NCI-H446 treated with DMSO at 0.1 percent for 48 hours (cell line): ENCODE data around the gene RBBP5.
A peak's percentile ranks its signal among the peaks of the same experiment; 100 is the strongest.

Source experiments
- DNase-seq: peaks from one replicate; lab custom pipeline; 2025; lab: John Stamatoyannopoulos, UW

Gene RBBP5

GRCh38 chr1:205074084-205074483 is 47.7 kb downstream of the RBBP5 start:
- DNase-seq: no peak

- DNase-seq: no peak
Measured at GRCh38 chr1:205073511-205073910, 48.3 kb downstream of the RBBP5 start.

DNA sequence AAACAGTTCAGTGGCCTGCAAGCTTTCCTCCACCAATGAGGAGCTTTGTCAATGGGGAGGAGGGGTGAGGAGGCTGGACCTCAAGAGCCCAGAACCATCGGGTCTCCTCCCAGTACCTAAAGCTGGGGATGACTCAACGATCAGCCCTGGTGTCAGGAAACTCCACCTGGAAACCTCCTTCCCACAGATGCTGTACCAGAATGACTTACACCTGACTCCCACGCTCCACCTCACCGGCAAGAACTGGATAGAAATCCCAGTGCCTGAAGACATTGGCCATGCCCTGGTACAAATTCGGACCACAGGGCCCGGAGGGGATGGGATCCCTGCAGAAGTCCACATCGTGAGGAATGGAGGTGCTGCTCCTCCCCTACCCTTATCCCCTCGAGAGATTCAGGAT is 48.9 kb downstream of the RBBP5 start:
- DNase-seq: no peak

DNA sequence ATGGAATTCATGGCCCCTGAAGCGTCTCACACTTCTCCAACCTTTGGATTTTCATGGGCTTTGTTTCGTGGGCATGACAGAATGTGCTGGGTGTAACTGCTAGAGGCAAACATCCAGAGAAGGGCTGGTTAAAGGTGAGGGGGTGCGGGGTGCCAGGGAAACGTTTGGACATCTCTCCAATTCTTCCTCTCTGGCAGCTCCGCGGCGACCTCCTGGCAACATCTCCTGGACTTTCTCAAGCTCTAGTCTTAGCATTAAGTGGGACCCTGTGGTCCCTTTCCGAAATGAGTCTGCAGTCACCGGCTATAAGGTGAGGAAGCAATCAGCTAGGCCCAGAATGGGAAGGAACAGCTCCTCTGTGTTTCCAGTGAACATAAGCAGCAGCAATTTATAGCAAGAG is 49.5 kb downstream of the RBBP5 start:
- DNase-seq: no peak

DNA sequence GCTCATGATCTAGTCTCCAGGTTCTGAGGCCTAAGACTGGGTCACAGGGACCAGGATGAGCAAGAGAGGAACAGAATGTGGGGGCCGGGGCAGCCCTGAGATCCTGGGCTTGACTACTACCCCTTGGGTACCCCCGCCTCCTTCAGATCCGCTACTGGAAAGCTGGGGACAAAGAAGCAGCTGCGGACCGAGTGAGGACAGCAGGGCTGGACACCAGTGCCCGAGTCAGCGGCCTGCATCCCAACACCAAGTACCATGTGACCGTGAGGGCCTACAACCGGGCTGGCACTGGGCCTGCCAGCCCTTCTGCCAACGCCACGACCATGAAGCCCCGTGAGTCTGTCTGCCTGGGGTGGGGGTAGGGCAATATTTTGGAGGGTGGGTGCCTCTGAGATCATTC is 50.0 kb downstream of the RBBP5 start:
- no peak for DNase-seq

DNA sequence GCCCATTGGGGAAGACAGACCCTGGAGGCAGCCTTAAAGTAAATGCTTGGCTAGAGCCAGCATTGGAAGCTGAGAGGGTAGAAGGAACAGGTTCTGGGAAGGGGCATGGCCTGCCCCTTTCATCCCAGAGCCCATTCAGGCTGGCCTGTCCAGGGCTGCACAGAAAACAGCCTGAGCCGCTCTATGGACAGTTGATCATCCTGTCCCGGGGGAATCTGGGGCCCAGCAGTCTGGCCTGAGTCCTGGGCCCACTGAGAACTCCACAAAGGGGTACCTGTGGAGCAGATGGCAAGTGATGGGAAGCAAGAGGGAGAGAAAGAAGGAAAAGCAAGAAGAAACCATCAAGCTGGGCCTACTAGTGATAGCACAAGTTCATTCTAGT is 50.8 kb downstream of the RBBP5 start:
- DNase-seq: no peak

DNA sequence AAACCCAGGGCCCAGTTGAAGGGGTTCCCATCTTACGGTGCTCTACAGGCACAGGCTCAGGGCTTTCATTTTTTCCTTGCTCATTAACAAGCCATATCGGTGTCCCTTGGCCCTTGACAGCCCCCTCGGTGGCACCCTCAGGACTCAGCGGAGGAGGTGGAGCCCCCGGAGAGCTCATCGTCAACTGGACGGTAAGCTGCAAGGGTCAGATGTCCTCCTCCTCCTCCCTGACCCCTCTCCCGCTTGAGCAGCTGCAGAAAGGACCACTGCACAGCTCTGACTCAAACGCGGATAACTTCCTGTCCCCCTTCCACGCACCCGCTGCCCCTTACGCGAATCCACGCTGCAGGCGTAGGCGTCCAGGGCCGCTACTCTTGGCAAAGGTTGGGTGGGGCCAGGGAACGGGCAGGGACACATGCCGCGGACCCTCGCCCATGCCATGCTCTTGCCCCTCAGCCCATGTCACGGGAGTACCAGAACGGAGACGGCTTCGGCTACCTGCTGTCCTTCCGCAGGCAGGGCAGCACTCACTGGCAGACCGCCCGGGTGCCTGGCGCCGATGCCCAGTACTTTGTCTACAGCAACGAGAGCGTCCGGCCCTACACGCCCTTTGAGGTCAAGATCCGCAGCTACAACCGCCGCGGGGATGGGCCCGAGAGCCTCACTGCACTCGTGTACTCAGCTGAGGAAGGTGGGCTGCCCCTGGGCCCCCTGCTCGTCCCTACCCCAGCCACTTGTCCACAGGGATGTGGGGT is 52.2 kb downstream of the RBBP5 start:
- DNase-seq: no peak

DNA sequence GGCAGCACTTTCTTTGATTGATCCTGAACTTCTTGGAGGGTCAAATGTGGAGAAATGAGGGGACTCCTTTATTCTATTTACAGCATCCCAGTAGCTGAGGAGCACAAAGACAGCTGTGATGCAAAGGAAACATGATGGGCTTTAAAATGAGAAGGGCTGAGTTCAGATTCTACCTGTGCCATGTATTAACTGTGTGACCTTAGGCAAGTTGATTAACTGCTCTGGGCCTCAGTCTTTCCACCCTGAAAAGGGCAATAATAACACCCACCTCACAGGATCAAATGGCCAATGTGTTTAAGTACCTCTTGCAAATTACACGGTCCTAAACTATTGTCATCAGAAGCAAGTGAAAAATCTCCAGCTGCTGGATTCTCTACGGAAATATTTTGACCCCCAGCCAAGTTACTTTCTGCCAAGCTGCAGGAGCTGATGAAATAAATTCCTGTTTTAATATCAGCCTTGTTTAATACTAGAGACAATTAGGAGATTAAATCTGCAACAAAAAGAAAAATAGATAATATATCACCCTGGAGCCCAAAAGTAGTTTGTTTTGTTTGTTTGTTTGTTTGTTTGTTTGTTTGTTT is 53.2 kb downstream of the RBBP5 start:
- DNase-seq: no peak

DNA sequence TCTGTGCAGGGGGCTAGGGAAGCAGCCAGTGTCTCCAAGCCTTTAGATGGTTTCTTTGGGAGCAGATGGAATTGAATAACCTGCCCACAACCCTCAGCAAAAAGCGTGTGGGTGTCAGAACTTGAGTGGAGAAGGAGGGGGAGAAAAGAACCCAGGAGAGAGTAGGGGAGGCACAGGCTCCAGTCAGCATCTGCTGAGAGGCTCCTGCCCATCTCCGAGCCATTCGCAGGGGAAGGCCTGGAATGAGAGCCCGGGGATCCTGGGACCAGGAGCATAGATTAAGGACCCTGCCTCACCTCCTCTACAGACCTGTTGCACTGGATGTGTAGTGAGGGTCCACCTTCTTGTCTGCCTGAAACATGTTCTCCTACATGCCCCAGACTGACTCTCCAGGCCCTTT is 53.8 kb downstream of the RBBP5 start:
- DNase-seq: no peak

- no peak for DNase-seq
Measured at GRCh38 chr1:205067031-205067430, 54.7 kb downstream of the RBBP5 start.

GRCh38 chr1:205066141-205066818 is 55.5 kb downstream of the RBBP5 start:
- no peak for DNase-seq

DNA sequence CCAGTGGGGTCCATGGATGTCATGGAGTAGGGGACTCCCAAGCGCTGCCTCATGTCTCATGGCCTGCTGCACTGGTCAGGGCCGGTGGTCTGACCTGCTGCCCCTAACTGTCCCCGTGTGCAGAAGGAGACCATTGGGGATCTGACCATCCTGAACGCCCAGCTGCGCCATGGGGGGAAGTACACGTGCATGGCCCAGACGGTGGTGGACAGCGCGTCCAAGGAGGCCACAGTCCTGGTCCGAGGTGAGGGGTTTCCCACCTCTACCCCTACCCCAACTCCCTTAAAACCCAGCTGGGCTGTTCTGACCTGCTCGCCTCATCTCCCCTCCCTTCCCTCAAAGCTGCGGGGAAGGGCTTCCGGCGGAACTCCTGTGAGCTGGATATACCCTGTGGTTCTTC is 56.1 kb downstream of the RBBP5 start:
- DNase-seq: no peak

DNA sequence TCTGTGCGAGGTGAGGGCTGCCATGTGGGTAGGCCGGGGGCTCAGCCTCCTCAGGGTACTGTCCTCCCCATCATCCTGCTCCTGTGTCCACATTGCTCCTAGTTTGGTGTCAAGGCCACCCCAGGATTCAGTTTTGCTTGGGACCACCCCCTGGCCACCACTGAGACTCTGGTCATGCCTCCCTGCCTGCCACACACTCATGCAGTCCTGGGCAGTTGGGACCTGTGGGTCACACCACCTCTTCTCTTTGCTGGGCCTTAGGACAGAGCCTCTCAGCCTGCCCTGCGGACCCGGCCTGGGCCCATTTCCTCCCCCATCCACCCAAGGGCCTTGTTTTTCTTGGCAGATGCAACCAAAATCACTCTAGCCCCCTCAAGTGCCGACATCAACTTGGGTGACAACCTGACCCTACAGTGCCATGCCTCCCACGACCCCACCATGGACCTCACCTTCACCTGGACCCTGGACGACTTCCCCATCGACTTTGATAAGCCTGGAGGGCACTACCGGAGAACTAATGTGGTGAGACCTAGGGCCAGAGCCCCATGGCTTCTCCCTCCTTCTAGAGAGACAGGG is 56.9 kb downstream of the RBBP5 start:
- no peak for DNase-seq

- DNase-seq: no peak
Measured at GRCh38 chr1:205064301-205064700, 57.5 kb downstream of the RBBP5 start.

DNA sequence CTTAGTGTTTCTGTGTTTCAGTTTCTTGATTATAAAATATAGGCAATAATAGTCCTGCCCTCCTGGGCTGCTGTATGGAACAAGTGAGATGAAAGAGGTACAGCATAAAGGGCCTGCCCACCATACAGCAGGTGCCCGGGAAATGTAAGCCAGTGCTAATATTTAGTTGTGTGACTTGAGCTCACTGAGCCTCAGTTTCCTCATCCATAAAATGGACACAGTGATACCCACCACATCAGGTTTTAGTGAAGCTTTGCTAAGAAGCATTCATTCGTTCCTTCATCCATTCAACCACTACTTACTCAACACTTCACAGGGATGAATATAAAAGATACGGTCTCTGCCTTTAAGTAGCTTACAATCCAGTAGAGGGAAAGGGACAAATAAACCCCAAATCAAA is 58.9 kb downstream of the RBBP5 start:
- no peak for DNase-seq

- DNase-seq: no peak
Measured at GRCh38 chr1:205062319-205062718, 59.5 kb downstream of the RBBP5 start.

GRCh38 chr1:205061665-205062069 is 60.1 kb downstream of the RBBP5 start:
- DNase-seq: peak; percentile 75

GRCh38 chr1:205061227-205061626 is 60.6 kb downstream of the RBBP5 start:
- no peak for DNase-seq

GRCh38 chr1:205060746-205061145 is 61.0 kb downstream of the RBBP5 start:
- DNase-seq: no peak

DNA sequence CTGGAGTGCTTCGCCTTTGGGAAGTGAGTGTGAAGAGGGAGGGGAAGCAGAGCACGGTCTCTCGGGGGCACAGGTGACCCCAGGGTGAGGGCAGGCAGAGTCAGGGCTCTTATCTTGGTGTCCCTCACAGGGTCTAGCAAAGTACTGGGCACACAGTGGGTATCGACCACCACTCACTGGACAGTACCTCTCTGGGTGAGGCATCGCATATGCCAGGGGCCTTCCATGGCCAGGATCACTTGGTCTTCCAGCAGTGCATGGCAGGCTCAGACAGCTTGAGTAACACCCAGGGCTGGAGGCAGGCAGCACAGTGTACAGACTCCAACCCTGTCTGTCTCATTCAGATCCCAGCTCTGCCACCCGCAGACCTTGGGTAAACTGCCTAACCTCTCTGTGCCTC is 62.1 kb downstream of the RBBP5 start:
- DNase-seq: no peak

GRCh38 chr1:205058853-205059252 is 62.9 kb downstream of the RBBP5 start:
- no peak for DNase-seq

- DNase-seq: no peak
Measured at GRCh38 chr1:205057808-205058575, 63.8 kb downstream of the RBBP5 start.
